ENCODE results near the gene ASXL2.

Gene ASXL2

GRCh38 chr2:25799301-25799700 is 79.0 kb downstream of the ASXL2 start:
- DNase-seq (ENCODE audit: low spot score) = no peak
- TF ChIP-seq, protein P1, sequence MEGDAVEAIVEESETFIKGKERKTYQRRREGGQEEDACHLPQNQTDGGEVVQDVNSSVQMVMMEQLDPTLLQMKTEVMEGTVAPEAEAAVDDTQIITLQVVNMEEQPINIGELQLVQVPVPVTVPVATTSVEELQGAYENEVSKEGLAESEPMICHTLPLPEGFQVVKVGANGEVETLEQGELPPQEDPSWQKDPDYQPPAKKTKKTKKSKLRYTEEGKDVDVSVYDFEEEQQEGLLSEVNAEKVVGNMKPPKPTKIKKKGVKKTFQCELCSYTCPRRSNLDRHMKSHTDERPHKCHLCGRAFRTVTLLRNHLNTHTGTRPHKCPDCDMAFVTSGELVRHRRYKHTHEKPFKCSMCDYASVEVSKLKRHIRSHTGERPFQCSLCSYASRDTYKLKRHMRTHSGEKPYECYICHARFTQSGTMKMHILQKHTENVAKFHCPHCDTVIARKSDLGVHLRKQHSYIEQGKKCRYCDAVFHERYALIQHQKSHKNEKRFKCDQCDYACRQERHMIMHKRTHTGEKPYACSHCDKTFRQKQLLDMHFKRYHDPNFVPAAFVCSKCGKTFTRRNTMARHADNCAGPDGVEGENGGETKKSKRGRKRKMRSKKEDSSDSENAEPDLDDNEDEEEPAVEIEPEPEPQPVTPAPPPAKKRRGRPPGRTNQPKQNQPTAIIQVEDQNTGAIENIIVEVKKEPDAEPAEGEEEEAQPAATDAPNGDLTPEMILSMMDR (IDR thresholded peaks at IDR 0.05; ENCODE audit: extremely low read depth, insufficient read depth, missing control alignments) = no peak
- in situ Hi-C loops (cut with MboI; ENCODE audit: low pct_unique_long_range_greater_than_20kb, low sequenced_read_pairs, unreplicated experiment) = no loop called here

DNA sequence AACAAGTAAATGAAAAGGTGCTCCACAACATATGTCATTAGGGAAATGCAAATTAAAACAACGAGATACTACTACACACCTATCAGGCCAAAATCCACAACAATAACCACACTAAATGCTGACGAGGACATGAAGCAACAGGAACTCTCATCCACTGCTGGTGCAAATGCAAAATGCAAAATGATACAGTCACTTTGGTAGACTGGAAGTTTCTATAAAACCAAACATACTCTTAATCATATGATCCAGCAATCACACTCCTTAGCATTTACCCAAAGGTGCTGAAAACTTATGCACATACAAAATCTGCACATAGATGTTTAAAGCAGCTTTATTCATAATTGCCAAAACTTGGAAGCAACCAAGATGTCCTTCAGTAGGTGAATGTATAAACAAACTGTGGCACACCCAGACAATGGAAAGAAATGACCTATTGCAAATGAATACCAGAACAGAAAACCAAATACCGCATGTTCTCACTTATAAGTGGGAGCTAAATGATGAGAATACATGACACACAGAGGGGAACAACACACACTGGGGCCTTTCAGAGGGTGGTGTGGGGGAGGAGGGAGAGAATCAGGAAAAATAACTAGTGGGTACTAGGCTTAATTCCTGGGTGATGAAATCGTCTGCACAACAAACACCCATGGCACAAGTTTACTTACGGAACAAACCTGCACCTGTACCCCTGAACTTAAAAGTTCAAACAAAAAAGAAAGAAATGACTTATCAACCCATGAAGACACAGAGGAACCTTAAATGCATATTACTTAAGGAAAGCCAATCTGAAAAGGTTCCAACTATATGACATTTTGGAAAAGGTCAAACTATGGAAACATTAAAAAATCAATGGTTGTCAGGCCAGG is 80.4 kb downstream of the ASXL2 start:
- no peak for DNase-seq (ENCODE audit: low spot score)

DNA sequence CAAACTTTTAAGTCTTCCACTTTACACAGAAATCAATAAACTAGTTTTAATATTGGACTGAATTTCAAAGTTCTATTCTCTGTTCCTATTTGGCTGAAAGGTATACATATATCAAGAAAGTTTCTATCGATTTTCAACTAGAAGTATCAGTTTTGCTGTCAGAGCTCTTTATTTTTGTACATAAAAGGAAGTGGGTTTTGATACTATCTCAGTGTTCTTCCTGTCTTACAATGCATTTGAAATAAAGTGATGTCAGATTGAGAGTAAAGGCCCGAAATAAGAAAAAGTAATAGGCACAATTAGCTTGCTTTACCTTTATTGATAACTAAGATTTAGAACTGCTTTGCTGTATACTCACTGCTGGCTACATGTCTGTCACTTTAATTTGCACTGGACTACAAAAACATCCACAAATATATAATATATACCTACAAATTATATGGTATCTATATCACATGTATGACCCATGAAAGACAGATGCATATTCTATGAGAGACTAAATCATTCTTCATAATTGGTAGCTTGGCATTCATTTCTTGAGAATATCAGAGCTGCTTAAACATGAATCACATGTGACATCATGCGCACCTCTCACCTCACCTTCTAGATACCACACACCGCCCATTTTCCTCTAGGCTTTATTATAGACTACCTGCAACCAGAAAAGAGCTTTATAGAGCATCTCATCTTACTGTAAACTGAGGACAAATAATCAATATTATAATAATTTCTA is 83.6 kb downstream of the ASXL2 start:
- DNase-seq (ENCODE audit: low spot score) = peak; percentile 52
- TF ChIP-seq, protein P1 (IDR thresholded peaks at IDR 0.05; ENCODE audit: extremely low read depth, insufficient read depth, missing control alignments) = no peak
- in situ Hi-C loops (cut with MboI; ENCODE audit: low pct_unique_long_range_greater_than_20kb, low sequenced_read_pairs, unreplicated experiment) = no loop called here

More for the DNA sequence above, 80.4 kb downstream of the ASXL2 start:
- in situ Hi-C loops (cut with MboI; ENCODE audit: low pct_unique_long_range_greater_than_20kb, low sequenced_read_pairs, unreplicated experiment) = no loop called here
- TF ChIP-seq, protein P1 (IDR thresholded peaks at IDR 0.05; ENCODE audit: extremely low read depth, insufficient read depth, missing control alignments) = no peak

- no peak for DNase-seq (ENCODE audit: low spot score)
- TF ChIP-seq, protein P1 (IDR thresholded peaks at IDR 0.05; ENCODE audit: extremely low read depth, insufficient read depth, missing control alignments) = no peak
- in situ Hi-C loops (cut with MboI; ENCODE audit: low pct_unique_long_range_greater_than_20kb, low sequenced_read_pairs, unreplicated experiment) = no loop called here
Measured at GRCh38 chr2:25790074-25790790, 88.1 kb downstream of the ASXL2 start.

DNA sequence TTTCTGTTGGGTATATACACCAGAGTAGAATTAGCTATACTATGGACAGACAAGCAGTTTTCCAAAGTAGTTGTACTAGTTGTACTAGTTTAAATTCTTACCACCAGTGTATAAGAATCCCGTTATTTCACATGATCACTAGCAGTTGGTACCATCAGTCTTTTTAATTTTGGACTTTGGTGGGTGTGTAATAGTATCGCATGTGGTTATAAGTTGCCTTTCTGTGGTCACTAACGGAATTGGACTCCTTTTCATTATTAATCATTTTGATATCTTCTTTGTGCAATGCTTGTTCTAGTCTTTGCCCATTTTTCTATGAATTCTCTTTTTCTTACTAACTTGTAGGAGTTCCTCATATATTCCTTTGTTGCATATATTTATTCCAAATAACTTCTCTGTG is 89.8 kb downstream of the ASXL2 start:
- in situ Hi-C loops (cut with MboI; ENCODE audit: low pct_unique_long_range_greater_than_20kb, low sequenced_read_pairs, unreplicated experiment) = no loop called here
- DNase-seq (ENCODE audit: low spot score) = no peak
- TF ChIP-seq, protein P1 (IDR thresholded peaks at IDR 0.05; ENCODE audit: extremely low read depth, insufficient read depth, missing control alignments) = no peak

DNA sequence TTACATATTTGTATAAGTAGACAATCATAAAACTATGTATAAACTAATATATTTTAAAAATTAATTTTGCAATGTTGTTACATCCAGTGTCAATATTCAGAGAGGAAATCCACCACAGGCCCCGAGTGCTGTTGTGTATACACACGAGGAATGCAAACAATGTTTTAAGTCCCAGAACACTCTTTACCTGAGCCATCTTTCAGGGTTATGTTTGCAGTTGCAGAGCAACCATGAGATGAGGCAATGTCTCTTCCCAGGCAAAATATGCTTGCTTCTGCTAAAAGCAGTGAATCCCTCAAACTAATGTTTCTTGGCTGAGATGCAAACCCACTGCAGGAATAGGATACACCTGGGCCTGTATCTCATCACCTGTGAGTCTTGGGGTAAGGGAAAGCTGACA is 91.3 kb downstream of the ASXL2 start:
- no peak for DNase-seq (ENCODE audit: low spot score)
- TF ChIP-seq, protein P1 (IDR thresholded peaks at IDR 0.05; ENCODE audit: extremely low read depth, insufficient read depth, missing control alignments) = no peak
- in situ Hi-C loops (cut with MboI; ENCODE audit: low pct_unique_long_range_greater_than_20kb, low sequenced_read_pairs, unreplicated experiment) = no loop called here
